Caco-2 (cell line): ENCODE results near the gene SPRY1. TPM values are rescaled to one million over a fixed set of nuclear protein-coding genes. Genes with fewer than 3 reads are reported as not detected.

Experiments used
- BruUV-seq: library from RNA; stranded (reverse); fragments of 400-500 nt; replicated peaks from 2 replicates; lab custom pipeline; 2021; lab: Mats Ljungman, UMichigan
- CTCF ChIA-PET: fragments of 300-600 bp; sonication (Branson Sonifier 250); formaldehyde crosslinking; loops from one replicate; lab custom pipeline; 2022; ENCODE audit warnings: antibody characterized with exemption; lab: Charles Lee
- POLR2A ChIA-PET: fragments of 300-600 bp; sonication (Branson Sonifier 250); formaldehyde crosslinking; loops from one replicate; lab custom pipeline; 2022; ENCODE audit warnings: antibody characterized with exemption; lab: Charles Lee
- DNase-seq, 2 experiments: peaks; one replicate each; pipeline versions ENCODE4 v3.0.0 to v3.0.0-alpha.2; 2020 to 2022
- H3K27me3 ChIP-seq: replicated peaks from 2 replicates; pipeline ENCODE4 v1.6.0; 2011; ENCODE audit warnings: low read length; ENCODE audit not compliant: control insufficient read depth, insufficient read depth
- H3K36me3 ChIP-seq: 2 replicates; pipeline ENCODE4 v1.5.1; 2011; ENCODE audit warnings: low read length; ENCODE audit not compliant: control insufficient read depth, insufficient read depth
- H3K4me1 ChIP-seq: fragments of 250-450 bp; sonication (Bioruptor Pico); 2 replicates; pipeline ENCODE4 v1.5.1; 2020; ENCODE audit warnings: mild to moderate bottlenecking
- H3K4me3 ChIP-seq: 2 replicates; pipeline ENCODE4 v1.5.1; 2011; ENCODE audit warnings: low read depth, mild to moderate bottlenecking, control low read depth, low read length
- H3K9me3 ChIP-seq: fragments of 250-450 bp; sonication (Bioruptor Pico); 2 replicates; pipeline ENCODE4 v1.5.1; 2020; ENCODE audit warnings: mild to moderate bottlenecking, moderate library complexity
- H3K27ac Mint-ChIP-seq: one replicate; pipeline ENCODE4 v1.8.0; 2022; ENCODE audit warnings: mixed read lengths; ENCODE audit not compliant: unreplicated experiment
- H3K27me3 Mint-ChIP-seq: one replicate; pipeline ENCODE4 v1.8.0; 2022; ENCODE audit warnings: mixed read lengths; ENCODE audit not compliant: insufficient read depth, unreplicated experiment
- H3K36me3 Mint-ChIP-seq: one replicate; pipeline ENCODE4 v1.8.0; 2022; ENCODE audit warnings: mild to moderate bottlenecking, mixed read lengths; ENCODE audit not compliant: insufficient read depth, unreplicated experiment
- H3K4me1 Mint-ChIP-seq: one replicate; pipeline ENCODE4 v1.8.0; 2022; ENCODE audit warnings: low read depth, mixed read lengths; ENCODE audit not compliant: unreplicated experiment
- H3K4me3 Mint-ChIP-seq: one replicate; pipeline ENCODE4 v1.8.0; 2022; ENCODE audit warnings: mild to moderate bottlenecking, moderate library complexity, mixed read lengths; ENCODE audit not compliant: unreplicated experiment
- H3K9me3 Mint-ChIP-seq: one replicate; pipeline ENCODE4 v1.8.0; 2022; ENCODE audit warnings: mixed read lengths; ENCODE audit not compliant: unreplicated experiment
- CTCF ChIP-seq, 2 experiments: fragments of 200-600 bp in 1 of 2; IDR thresholded peaks; 1 replicate in 1 of 2; 2 replicates in 1 of 2; pipeline versions ENCODE4 v1.5.1 to v1.8.0; 2011 to 2022; ENCODE audit warnings: antibody characterized with exemption in 1 of 2, control low read depth in 1 of 2, inconsistent platforms in 1 of 2, low read depth in 1 of 2, low read length in 1 of 2, mild to moderate bottlenecking in 1 of 2, moderate library complexity in 1 of 2; ENCODE audit not compliant: insufficient read depth in 1 of 2, severe bottlenecking in 1 of 2, unreplicated experiment in 1 of 2
- intact Hi-C: fragments of 100-400 bp; cut with micrococcal nuclease; formaldehyde crosslinking; loops from one replicate; pipeline ENCODE4 v1.10.0; 2022; ENCODE audit not compliant: unreplicated experiment
- total RNA-seq: library from RNA; stranded (reverse); gene quantifications from 2 replicates; pipeline ENCODE4 v1.2.3, GENCODE V29; 2022

SPRY1 gene
- total RNA-seq, 1 experiment from 2014 or later, result 23.2 TPM

DNA sequence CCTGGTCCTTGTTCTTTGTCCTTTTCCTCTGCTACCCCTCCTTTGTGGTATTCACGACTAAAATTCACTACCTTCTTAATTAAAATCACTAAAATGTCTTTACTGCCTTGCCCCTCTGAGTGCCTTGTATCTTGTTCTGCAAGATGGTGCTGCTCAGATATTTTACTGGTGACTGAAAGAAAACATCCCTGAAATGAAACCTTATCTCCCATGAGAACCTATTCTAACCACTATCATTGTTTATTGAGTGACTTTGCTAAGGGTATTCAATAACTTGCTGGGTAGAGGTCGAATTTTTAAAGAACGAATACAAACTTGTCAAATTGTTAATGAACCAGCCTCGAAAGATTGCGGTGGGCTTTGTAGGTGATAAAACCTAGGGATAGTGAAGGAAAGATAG, 52.8 kb downstream of the SPRY1 start:
- Mint-ChIP-seq H3K9me3 (no peaks in the 10 kb centered on the region), H3K4me3 (no peak overlapping the region), H3K4me1 (peaks cover 10% of the 10 kb centered on the region), H3K27me3 (no peaks in the 10 kb centered on the region), H3K36me3 (no peaks in the 10 kb centered on the region), H3K27ac (no peak overlapping the region)
- ChIA-PET POLR2A (no interaction called here), CTCF (no interaction called here)
- no peak overlapping the region for H3K4me3 ChIP-seq
- intact Hi-C loops, result no loop called here
- no peaks in the 10 kb centered on the region for H3K27me3 ChIP-seq
- TF ChIP-seq CTCF (IDR thresholded peaks at IDR 0.05; ENCODE audit: insufficient read depth in 1 of 2, low read depth in 1 of 2, low read length in 1 of 2, severe bottlenecking in 1 of 2, unreplicated experiment in 1 of 2), result no peak
- BruUV-seq, result no TSS peak
- DNase-seq, result no peak
- no peaks in the 10 kb centered on the region for H3K36me3 ChIP-seq
- H3K4me1 ChIP-seq, result peaks cover 19% of the 10 kb centered on the region
- H3K9me3 ChIP-seq, result no peaks in the 10 kb centered on the region

- BruUV-seq, result no TSS peak
- Mint-ChIP-seq H3K27me3 (no peaks in the 10 kb centered on the region), H3K9me3 (no peaks in the 10 kb centered on the region), H3K4me3 (no peak overlapping the region), H3K4me1 (peaks cover 12% of the 10 kb centered on the region), H3K36me3 (no peaks in the 10 kb centered on the region), H3K27ac (no peak overlapping the region)
- ChIA-PET CTCF (no interaction called here), POLR2A (no interaction called here)
- Histone ChIP-seq H3K36me3 (no peaks in the 10 kb centered on the region), H3K4me1 (peaks cover 15% of the 10 kb centered on the region), H3K27me3 (no peaks in the 10 kb centered on the region), H3K4me3 (no peak overlapping the region), H3K9me3 (no peaks in the 10 kb centered on the region)
- no peak for TF ChIP-seq CTCF (IDR thresholded peaks at IDR 0.05; ENCODE audit: insufficient read depth in 1 of 2, low read depth in 1 of 2, low read length in 1 of 2, severe bottlenecking in 1 of 2, unreplicated experiment in 1 of 2)
- no peak for DNase-seq
- intact Hi-C loops, result no loop called here
These were observed 53.2 kb downstream of the SPRY1 start for GRCh38 chr4:123449780-123450179.

GRCh38 chr4:123450393-123450792, 53.8 kb downstream of the SPRY1 start:
- Histone ChIP-seq H3K4me3 (no peak overlapping the region), H3K36me3 (no peaks in the 10 kb centered on the region), H3K9me3 (no peaks in the 10 kb centered on the region), H3K27me3 (no peaks in the 10 kb centered on the region), H3K4me1 (peaks cover 12% of the 10 kb centered on the region)
- H3K9me3 Mint-ChIP-seq, result no peaks in the 10 kb centered on the region
- intact Hi-C loops, result no loop called here
- BruUV-seq, result no TSS peak
- no peak for TF ChIP-seq CTCF (IDR thresholded peaks at IDR 0.05; ENCODE audit: insufficient read depth in 1 of 2, low read depth in 1 of 2, low read length in 1 of 2, severe bottlenecking in 1 of 2, unreplicated experiment in 1 of 2)
- no peak overlapping the region for H3K27ac Mint-ChIP-seq
- no peak overlapping the region for H3K4me3 Mint-ChIP-seq
- DNase-seq, result no peak
- ChIA-PET CTCF (no interaction called here), POLR2A (no interaction called here)
- peaks cover 12% of the 10 kb centered on the region for H3K4me1 Mint-ChIP-seq
- H3K36me3 Mint-ChIP-seq, result no peaks in the 10 kb centered on the region
- H3K27me3 Mint-ChIP-seq, result no peaks in the 10 kb centered on the region
